GM19455 (cell line): Measurements from ENCODE around the gene FCRLB.
"Not testable (repeated sequence)": the region's sequence is repeated elsewhere in the genome, so short reads cannot be mapped to it uniquely, and the experiment has no call there.

Experiments used
- ATAC-seq: cut with Tn5 transposase; IDR thresholded peaks from one replicate; pipeline ENCODE4 v1.9.1; 2021; ENCODE audit not compliant: unreplicated experiment

Gene FCRLB

DNA sequence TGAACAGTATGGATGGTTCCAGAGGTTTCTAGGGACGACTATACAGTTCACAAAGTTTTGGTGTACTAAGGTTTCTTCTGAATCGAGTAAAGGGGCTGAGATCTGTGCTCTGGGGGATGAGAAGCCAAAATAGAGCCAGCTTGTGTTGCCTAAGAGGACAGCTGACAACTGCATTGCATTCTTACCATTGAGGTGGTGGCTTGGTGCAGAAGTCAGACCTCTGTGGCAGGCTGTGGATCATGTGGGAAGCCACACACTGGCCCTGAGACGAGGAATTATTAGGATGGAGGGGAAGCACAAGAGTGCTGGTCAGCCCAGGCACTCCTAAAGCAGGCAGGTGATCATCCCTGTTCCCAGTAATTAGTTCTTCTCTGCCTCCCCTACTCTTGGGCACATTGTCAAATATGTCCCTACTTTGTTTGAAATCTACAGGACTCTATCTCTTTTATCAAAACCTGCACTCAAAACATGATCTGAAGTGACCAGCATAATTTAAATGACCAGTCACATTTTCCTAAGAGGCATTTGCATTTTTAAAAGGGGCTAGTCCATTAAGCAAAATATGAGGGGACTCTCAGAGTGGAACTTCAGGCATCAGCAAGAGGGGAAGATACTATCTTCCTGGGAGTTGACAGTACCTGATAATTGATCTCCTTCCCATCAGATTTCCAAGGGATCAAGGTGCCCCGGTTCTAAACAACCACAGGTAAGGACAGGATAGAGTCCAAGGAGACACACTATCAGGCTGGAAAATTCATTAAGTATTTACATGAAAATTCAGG is at the start of gene FCRLB:
TSS of gene FCRLB (plus strand) at position 589 of the 782 bp plus-strand sequence. CDS start 1,129 bp downstream, outside the sequence.
- no peak for ATAC-seq

- ATAC-seq = not testable (repeated sequence)
Measured at GRCh38 chr1:161673437-161673836, 47.9 kb upstream of the FCRLB start.

DNA sequence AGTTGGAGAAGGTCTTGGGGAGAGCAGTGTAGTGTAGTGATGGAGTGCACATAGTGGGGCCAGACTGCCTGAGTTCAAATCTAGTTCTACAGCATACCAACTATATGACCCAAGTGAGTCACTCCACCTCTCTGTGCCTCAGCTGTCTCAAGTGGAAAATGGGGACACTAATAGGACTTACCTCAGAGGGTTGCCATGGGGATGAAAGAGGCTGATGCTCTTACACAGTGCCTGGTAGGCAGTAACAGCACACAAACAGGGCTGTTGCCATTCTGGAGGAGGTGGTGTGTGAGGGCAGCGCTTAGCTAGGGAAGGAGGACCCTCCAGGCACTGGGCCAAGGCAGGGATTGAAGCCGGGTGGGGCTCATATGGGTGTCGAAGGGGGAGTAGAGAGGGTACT is 46.9 kb upstream of the FCRLB start:
- ATAC-seq = not testable (repeated sequence)

DNA sequence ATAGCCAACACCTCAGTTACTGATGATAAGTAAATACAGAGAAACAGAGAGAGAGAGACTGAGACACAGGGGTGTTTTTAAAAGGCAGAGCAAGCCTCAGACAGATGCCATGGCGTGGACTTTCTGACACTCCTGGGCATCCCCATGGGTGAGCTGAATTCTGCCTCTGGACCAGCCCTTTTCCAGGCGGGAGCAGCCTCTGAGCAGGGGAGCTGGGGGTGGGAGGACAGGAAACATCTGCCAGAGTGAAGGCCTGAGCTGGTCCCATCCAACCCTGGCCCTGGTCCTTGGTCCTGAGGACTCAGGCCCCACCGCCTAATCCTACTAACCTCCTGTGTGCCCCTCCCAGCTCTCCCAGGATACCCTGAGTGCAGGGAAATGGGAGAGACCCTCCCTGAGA is 46.4 kb upstream of the FCRLB start:
- ATAC-seq = not testable (repeated sequence)

GRCh38 chr1:161676441-161676840 is 44.9 kb upstream of the FCRLB start:
- no peak for ATAC-seq

DNA sequence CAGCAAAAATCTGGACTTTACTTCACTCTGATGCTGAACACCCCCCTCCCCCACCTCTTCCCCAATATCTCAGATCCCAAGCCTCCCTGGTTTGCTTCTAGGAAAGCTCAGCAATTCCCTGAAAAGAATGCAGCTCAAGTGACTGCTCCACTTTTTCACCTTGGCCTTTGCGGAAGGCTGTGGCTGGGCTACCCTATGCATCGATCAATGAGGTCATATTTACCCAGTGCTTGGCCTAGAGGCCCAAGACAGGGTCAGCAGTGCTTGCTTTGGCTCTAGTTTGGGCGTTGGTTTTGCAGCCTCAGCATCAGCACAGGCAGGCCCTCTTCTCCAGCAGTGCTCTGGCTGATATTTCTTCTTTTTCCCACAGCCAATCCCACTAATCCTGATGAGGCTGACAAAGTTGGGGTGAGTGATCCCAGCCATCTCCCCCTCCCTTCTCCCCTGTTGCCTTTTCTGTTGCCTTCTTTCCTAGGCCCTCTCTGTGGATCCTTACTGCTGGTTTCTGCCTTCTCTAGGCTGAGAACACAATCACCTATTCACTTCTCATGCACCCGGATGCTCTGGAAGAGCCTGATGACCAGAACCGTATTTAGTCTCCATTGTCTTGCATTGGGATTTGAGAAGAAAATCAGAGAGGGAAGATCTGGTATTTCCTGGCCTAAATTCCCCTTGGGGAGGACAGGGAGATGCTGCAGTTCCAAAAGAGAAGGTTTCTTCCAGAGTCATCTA is 44.2 kb upstream of the FCRLB start:
- no peak for ATAC-seq

- no peak for ATAC-seq
Measured at GRCh38 chr1:161678500-161678899, 42.8 kb upstream of the FCRLB start.

- ATAC-seq = no peak
Measured at GRCh38 chr1:161681879-161682278, 39.5 kb upstream of the FCRLB start.

DNA sequence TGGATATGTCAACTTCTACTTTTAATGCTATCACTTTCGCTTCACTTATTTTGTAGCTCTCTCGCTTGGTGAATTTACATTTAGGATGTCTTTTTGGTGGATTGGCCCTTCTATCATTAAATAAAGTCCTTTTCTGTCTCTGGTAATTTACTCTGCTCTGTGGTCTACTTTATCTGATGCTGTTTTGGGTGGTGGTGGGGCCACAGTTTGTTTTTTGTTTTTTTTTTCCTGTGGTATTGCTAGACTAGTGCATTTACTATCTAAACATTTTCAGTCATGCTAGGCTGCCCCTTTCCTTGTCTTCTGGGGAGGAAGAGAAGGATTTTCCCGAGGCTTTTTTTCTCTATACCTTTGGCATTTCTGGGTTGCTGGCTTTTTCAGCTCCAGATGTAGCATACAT is 32.4 kb upstream of the FCRLB start:
- no peak for ATAC-seq

DNA sequence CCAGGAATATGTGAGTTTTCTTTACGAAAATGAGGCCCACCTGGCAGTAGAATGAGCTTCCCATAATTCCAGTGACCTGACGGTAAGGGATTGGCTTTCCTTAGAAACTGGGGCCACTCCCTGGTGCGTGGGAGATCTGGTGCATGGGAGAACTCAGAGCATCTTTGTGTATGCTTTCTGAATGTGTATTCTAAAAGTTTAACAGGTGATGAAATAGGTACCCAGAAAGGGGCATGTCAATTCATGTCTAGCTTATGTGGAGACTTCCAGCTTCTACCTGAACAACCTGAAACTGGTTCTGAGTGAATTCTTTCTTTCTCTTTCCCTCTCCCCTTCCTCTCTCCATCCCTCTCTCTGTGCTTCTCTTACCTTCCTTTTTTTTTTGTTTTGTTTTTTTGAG is 29.5 kb upstream of the FCRLB start:
- no peak for ATAC-seq

DNA sequence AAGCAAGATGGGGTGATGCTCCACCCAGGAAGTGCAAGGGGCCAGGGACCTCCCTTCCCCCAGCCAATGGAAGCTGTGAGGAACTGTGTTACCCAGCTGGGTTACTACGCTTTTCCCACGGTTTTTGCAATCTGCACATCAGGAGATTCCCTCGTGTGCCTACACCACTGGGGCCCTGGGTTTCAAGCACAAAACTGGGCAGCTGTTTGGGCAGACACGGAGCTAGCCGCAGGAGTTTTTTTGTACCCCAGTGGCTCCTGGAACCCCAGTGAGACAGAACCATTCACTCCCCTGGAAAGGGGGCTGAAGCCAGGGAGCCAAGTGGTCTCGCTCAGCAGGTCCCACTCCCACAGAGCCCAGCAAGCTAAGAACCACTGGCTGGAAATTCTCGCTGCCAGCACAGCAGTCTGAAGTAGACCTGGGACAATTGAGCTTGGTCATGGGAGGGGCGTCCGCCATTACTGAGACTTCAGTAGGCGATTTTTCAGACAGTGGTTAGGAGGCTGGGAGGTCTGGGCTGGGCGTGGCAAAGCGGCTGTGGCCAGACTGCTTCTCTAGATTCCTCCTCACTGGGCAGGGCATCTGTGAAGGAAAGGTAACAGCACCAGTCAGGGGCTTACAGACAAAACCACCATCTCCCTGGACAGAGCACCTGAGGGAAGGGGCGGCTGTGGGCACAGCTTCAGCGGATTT is 28.2 kb upstream of the FCRLB start:
- ATAC-seq = not testable (repeated sequence)

DNA sequence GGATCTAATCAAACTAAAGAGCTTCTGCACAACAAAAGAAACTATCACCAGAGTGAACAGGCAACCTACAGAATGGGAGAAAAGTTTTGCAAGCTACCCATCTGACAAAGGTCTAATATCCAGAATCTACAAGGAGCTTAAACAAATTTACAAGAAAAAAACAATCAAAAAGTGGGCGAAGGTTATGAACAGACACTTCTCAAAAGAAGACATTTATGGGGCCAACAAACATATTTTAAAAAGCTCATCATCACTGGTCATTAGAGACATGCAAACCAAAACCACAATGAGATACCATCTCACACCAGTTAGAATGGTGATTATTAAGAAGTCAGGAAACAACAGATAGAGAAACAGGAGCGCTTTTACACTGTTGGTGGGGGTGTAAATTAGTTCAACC is 23.0 kb upstream of the FCRLB start:
- ATAC-seq = not testable (repeated sequence)

DNA sequence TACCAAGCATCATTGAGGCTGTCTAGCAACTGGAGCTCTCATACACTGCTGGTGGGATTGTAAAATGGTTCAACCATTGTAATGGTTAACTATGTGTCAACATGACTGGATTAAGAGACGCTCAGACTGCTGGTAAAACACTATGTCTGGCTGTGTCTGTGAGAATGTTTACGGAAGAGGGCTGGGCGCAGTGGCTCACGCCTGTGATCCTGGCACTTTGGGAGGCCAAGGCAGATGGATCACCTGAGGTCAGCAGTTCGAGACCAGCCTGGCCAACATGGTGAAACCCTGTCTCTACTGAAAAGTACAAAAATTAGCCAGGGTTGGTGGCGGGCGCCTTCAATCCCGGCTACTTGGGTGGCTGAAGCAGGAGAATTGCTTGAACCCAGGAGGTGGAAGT is 19.1 kb upstream of the FCRLB start:
- ATAC-seq = no peak

- no peak for ATAC-seq
Measured at GRCh38 chr1:161705537-161705936, 15.8 kb upstream of the FCRLB start.

GRCh38 chr1:161706113-161706481 is 15.2 kb upstream of the FCRLB start:
- no peak for ATAC-seq

GRCh38 chr1:161706482-161707347 is 14.6 kb upstream of the FCRLB start, which contains the start of gene FCRLA:
FCRLA (plus strand) TSS chr1:161707229; CDS start chr1:161707265, 36 bp downstream.
- ATAC-seq = peak; percentile 67

- no peak for ATAC-seq
Measured at GRCh38 chr1:161707503-161707902, 13.8 kb upstream of the FCRLB start.

- ATAC-seq = no peak
Measured at GRCh38 chr1:161709373-161709772, 12.0 kb upstream of the FCRLB start.

GRCh38 chr1:161710560-161710959 is 10.8 kb upstream of the FCRLB start:
- ATAC-seq = no peak

- ATAC-seq = peak; percentile 53
Measured at GRCh38 chr1:161718559-161719324, 2.6 kb upstream of the FCRLB start.
